IMR-90 (cell line): ENCODE results near the gene G3BP2. TPM values are rescaled to one million over a fixed set of nuclear protein-coding genes. Genes with fewer than 3 reads are reported as not detected.

Experiments
- ATAC-seq: fragments of 200-7000 bp; cut with Tn5 transposase; 2 replicates; pipeline ENCODE4 v1.9.1; 2020; ENCODE audit warnings: low read depth, mild to moderate bottlenecking, moderate library complexity
- BruUV-seq: library from RNA; stranded (reverse); fragments of 400-500 nt; replicated peaks from 2 replicates; lab custom pipeline; 2021; lab: Mats Ljungman, UMichigan
- CTCF ChIA-PET: fragments of 300-600 bp; formaldehyde crosslinking; extraction: SDS; loops from one replicate; lab custom pipeline; 2021; ENCODE audit warnings: antibody characterized with exemption; lab: Yijun Ruan, JAX
- POLR2A ChIA-PET: fragments of 300-600 bp; sonication (Branson Sonifier 250); formaldehyde crosslinking; loops from one replicate; lab custom pipeline; 2022; ENCODE audit warnings: antibody characterized with exemption; ENCODE audit not compliant: unreplicated experiment; lab: Charles Lee
- DNase-seq: peaks from one replicate; pipeline ENCODE4 v3.0.0; 2013
- H2AFZ ChIP-seq: replicated peaks from 2 replicates; pipeline ENCODE3; 2013; ENCODE audit warnings: low read length, mild to moderate bottlenecking; ENCODE audit not compliant: poor library complexity
- H2AK5ac ChIP-seq: 2 replicates; pipeline ENCODE4 v1.6.1; 2013; ENCODE audit warnings: low read depth, low read length, inconsistent platforms
- H2AK9ac ChIP-seq: replicated peaks from 2 replicates; pipeline ENCODE3; 2013; ENCODE audit warnings: mild to moderate bottlenecking, low read depth, low read length, moderate library complexity; ENCODE audit not compliant: poor library complexity
- H2BK120ac ChIP-seq: 2 replicates; pipeline ENCODE4 v1.6.1; 2013; ENCODE audit warnings: low read depth, low read length, inconsistent platforms
- H2BK15ac ChIP-seq: 3 replicates; pipeline ENCODE4 v1.6.1; 2013; ENCODE audit warnings: low read depth, low read length, inconsistent platforms
- H2BK20ac ChIP-seq: 2 replicates; pipeline ENCODE4 v1.6.1; 2013; ENCODE audit warnings: low read depth, mild to moderate bottlenecking, inconsistent platforms, low read length, moderate library complexity
- H2BK5ac ChIP-seq: 2 replicates; pipeline ENCODE4 v1.6.1; 2013; ENCODE audit warnings: mild to moderate bottlenecking, low read depth, low read length, inconsistent platforms; ENCODE audit not compliant: poor library complexity, severe bottlenecking
- H3K14ac ChIP-seq: replicated peaks from 2 replicates; pipeline ENCODE4 v1.6.1; 2013; ENCODE audit warnings: low read depth, low read length, inconsistent platforms
- H3K18ac ChIP-seq: 2 replicates; pipeline ENCODE4 v1.6.1; 2013; ENCODE audit warnings: low read depth, low read length, control low read depth
- H3K23ac ChIP-seq: 2 replicates; pipeline ENCODE4 v1.6.1; 2013; ENCODE audit warnings: low read depth, low read length, inconsistent platforms
- H3K27ac ChIP-seq: 2 replicates; pipeline ENCODE4 v1.5.1; 2013; ENCODE audit warnings: mild to moderate bottlenecking, control low read depth, low read length; ENCODE audit not compliant: insufficient read depth
- H3K27me3 ChIP-seq: 2 replicates; pipeline ENCODE4 v1.6.1; 2013; ENCODE audit warnings: low read length; ENCODE audit not compliant: control insufficient read depth, insufficient read depth
- H3K36me3 ChIP-seq: 2 replicates; pipeline ENCODE4 v1.6.1; 2013; ENCODE audit warnings: low read length, mixed read lengths; ENCODE audit not compliant: control insufficient read depth, insufficient read depth
- H3K4ac ChIP-seq: 2 replicates; pipeline ENCODE4 v1.6.1; 2013; ENCODE audit warnings: low read depth, low read length, inconsistent platforms
- H3K4me1 ChIP-seq: 2 replicates; pipeline ENCODE4 v1.6.1; 2013; ENCODE audit warnings: low read length, mixed read lengths; ENCODE audit not compliant: control insufficient read depth, insufficient read depth
- H3K4me2 ChIP-seq: 2 replicates; pipeline ENCODE4 v1.6.1; 2013; ENCODE audit warnings: low read depth, mild to moderate bottlenecking, control low read depth, low read length, moderate library complexity
- H3K4me3 ChIP-seq: 2 replicates; pipeline ENCODE4 v1.5.1; 2013; ENCODE audit warnings: low read depth, mild to moderate bottlenecking, control low read depth, low read length, moderate library complexity; ENCODE audit not compliant: insufficient read depth
- H3K56ac ChIP-seq: 2 replicates; pipeline ENCODE4 v1.6.1; 2013; ENCODE audit warnings: low read length, inconsistent platforms; ENCODE audit not compliant: insufficient read depth; ENCODE audit errors: extremely low read depth
- H3K79me1 ChIP-seq, 2 experiments: 2 replicates each; pipeline ENCODE4 v1.6.1; 2013; ENCODE audit warnings: low read length in 2 of 2, inconsistent platforms in 1 of 2, low read depth in 1 of 2
- H3K9ac ChIP-seq: 2 replicates; pipeline ENCODE4 v1.6.1; 2013; ENCODE audit warnings: low read depth, low read length, control low read depth
- H3K9me1 ChIP-seq: 2 replicates; pipeline ENCODE4 v1.6.1; 2013; ENCODE audit warnings: low read length, inconsistent platforms; ENCODE audit not compliant: insufficient read depth
- H3K9me3 ChIP-seq: 2 replicates; pipeline ENCODE4 v1.6.1; 2013; ENCODE audit warnings: low read length; ENCODE audit not compliant: control insufficient read depth, insufficient read depth
- H4K20me1 ChIP-seq: 2 replicates; pipeline ENCODE4 v1.6.1; 2013; ENCODE audit warnings: low read length, inconsistent platforms; ENCODE audit not compliant: insufficient read depth
- H4K5ac ChIP-seq: 2 replicates; pipeline ENCODE4 v1.6.1; 2013; ENCODE audit warnings: mild to moderate bottlenecking, low read depth, low read length, control low read depth
- H4K8ac ChIP-seq, 2 experiments: 2 replicates each; pipeline ENCODE4 v1.6.1; 2013; ENCODE audit warnings: low read depth in 2 of 2, low read length in 2 of 2, control low read depth in 1 of 2, inconsistent platforms in 1 of 2
- H4K91ac ChIP-seq: 2 replicates; pipeline ENCODE4 v1.6.1; 2013; ENCODE audit warnings: low read depth, low read length, inconsistent platforms; ENCODE audit not compliant: insufficient read depth
- BHLHE40 ChIP-seq: fragments of 150-350 bp; IDR thresholded peaks from 2 replicates; pipeline ENCODE4 v1.6.1; 2016; ENCODE audit warnings: mild to moderate bottlenecking, low read depth, low read length
- CEBPB ChIP-seq: IDR thresholded peaks from 2 replicates; pipeline ENCODE4 v1.6.1; 2012; ENCODE audit warnings: low read depth, low read length, improper control_type of control experiment
- CHD1 ChIP-seq: IDR thresholded peaks from 2 replicates; pipeline ENCODE4 v1.6.1; 2012; ENCODE audit warnings: low read depth, low read length, improper control_type of control experiment
- CTCF ChIP-seq: conservative IDR thresholded peaks from 2 replicates; pipeline ENCODE4 v1.5.1; 2012; ENCODE audit warnings: mild to moderate bottlenecking, low read depth, low read length, improper control_type of control experiment
- FOS ChIP-seq: fragments of 150-350 bp; IDR thresholded peaks from 2 replicates; pipeline ENCODE4 v1.6.1; 2016; ENCODE audit warnings: low read depth, low read length
- MAFK ChIP-seq: IDR thresholded peaks from 2 replicates; pipeline ENCODE4 v1.6.1; 2012; ENCODE audit warnings: low read depth, low read length, improper control_type of control experiment
- MAZ ChIP-seq: IDR thresholded peaks from 2 replicates; pipeline ENCODE4 v1.6.1; 2012; ENCODE audit warnings: low read depth, mild to moderate bottlenecking, low read length, improper control_type of control experiment, moderate library complexity, borderline replicate concordance
- MXI1 ChIP-seq: IDR thresholded peaks from 2 replicates; pipeline ENCODE4 v1.6.1; 2012; ENCODE audit warnings: low read depth, mild to moderate bottlenecking, low read length, moderate library complexity, borderline replicate concordance
- NFE2L2 ChIP-seq: fragments of 150-350 bp; IDR thresholded peaks from 2 replicates; pipeline ENCODE4 v1.6.1; 2016; ENCODE audit warnings: low read depth, mild to moderate bottlenecking, low read length
- POLR2A ChIP-seq: IDR thresholded peaks from 2 replicates; pipeline ENCODE4 v1.6.1; 2012; ENCODE audit warnings: mild to moderate bottlenecking, low read depth, low read length
- RAD21 ChIP-seq: IDR thresholded peaks from 2 replicates; pipeline ENCODE4 v1.6.1; 2012; ENCODE audit warnings: low read length, improper control_type of control experiment
- RCOR1 ChIP-seq: IDR thresholded peaks from 2 replicates; pipeline ENCODE4 v1.6.1; 2012; ENCODE audit warnings: mild to moderate bottlenecking, low read length, improper control_type of control experiment; ENCODE audit not compliant: insufficient replicate concordance
- RFX5 ChIP-seq: IDR thresholded peaks from 2 replicates; pipeline ENCODE4 v1.8.0; 2012; ENCODE audit warnings: low read depth, mild to moderate bottlenecking, low read length, moderate library complexity
- WGBS, 2 experiments: methylation state at CpG; one replicate each; pipeline versions ENCODE4 v1.1.5 to v1.1.7; 2013; ENCODE audit warnings: missing lambda C conversion rate in 2 of 2; ENCODE audit not compliant: insufficient read length in 1 of 2; ENCODE audit errors: extremely low coverage in 2 of 2; 5-methylcytosine and 5-hydroxymethylcytosine counted together
- dilution Hi-C: fragments of 300-500 bp; cut with HindIII; formaldehyde crosslinking; loops from one replicate; pipeline ENCODE4 v1.14.3; 2018; ENCODE audit warnings: low sequenced_read_pairs; ENCODE audit not compliant: unreplicated experiment
- in situ Hi-C: fragments of 300-500 bp; cut with MboI; formaldehyde crosslinking; loops from 3 replicates; pipeline ENCODE4 v1.14.3; 2019; ENCODE audit warnings: low sequenced_read_pairs, inconsistent platforms, mixed read lengths
- intact Hi-C: fragments of 100-400 bp; cut with micrococcal nuclease; formaldehyde crosslinking; loops from 2 replicates; pipeline ENCODE4 v1.10.0; 2022
- polyA plus RNA-seq, 3 experiments: library from polyadenylated mRNA; depleted of rRNA; stranded (reverse); fragments of >200 nt; gene quantifications; 2 replicates each; pipeline ENCODE4 v1.2.3, GENCODE V29; 2012; ENCODE audit warnings: low replicate concordance in 1 of 3
- total RNA-seq: library from RNA; depleted of rRNA; stranded (reverse); fragments of >200 nt; gene quantifications from 2 replicates; pipeline ENCODE4 v1.2.3, GENCODE V29; 2012
- TF ChIP-seq, protein P1 (sequence below): fragments of 150-350 bp; IDR thresholded peaks from 2 replicates; pipeline ENCODE4 v1.6.1; 2017; ENCODE audit warnings: mild to moderate bottlenecking, antibody characterized with exemption, low read length, low read depth
- TF ChIP-seq, protein P2 (sequence below): fragments of 150-350 bp; IDR thresholded peaks from 2 replicates; pipeline ENCODE4 v1.6.1; 2016; ENCODE audit warnings: low read depth, mild to moderate bottlenecking, low read length, moderate library complexity, borderline replicate concordance

G3BP2 gene
- total and polyA plus RNA-seq, 2 of the 4 experiments (the other 2 are of a cell fraction): 80.5 to 183 TPM

GRCh38 chr4:75698162-75698962, 25.2 kb upstream of the G3BP2 start:
- H4K91ac ChIP-seq: no peak overlapping the region
- dilution Hi-C loops (no loop called here), in situ Hi-C loops (no loop called here), intact Hi-C loops (no loop called here)
- H2AK5ac ChIP-seq: no peak overlapping the region
- no peak overlapping the region for H3K9ac ChIP-seq
- H3K4me1 ChIP-seq: no peaks in the 10 kb centered on the region
- H2BK120ac ChIP-seq: no peak overlapping the region
- H3K79me1 ChIP-seq: peaks cover 2 to 5% of the 10 kb centered on the region in 2 experiments; a peak in 1 of 4 replicates
- ChIA-PET POLR2A (no interaction called here), CTCF (no interaction called here)
- no peak overlapping the region for H2BK5ac ChIP-seq
- no peak overlapping the region for H3K14ac ChIP-seq
- no peak overlapping the region for H3K18ac ChIP-seq
- H3K23ac ChIP-seq: no peak overlapping the region
- H2BK20ac ChIP-seq: no peak overlapping the region
- H2AK9ac ChIP-seq: no peak overlapping the region
- no peaks in the 10 kb centered on the region for H3K27me3 ChIP-seq
- H3K27ac ChIP-seq: no peak overlapping the region
- H2AFZ ChIP-seq: no peak overlapping the region
- no peak overlapping the region for H3K4me3 ChIP-seq
- no peak overlapping the region for H4K8ac ChIP-seq
- 80% methylated on average over 3 of the region's 6 CpGs; no CpG with 5 or more reads in 1 of the 2 experiments for WGBS, 2 experiments
- H3K36me3 ChIP-seq: peaks cover 2% of the 10 kb centered on the region; the same call in 1 of the 2 replicates
- no peaks in the 10 kb centered on the region for H3K9me3 ChIP-seq
- H4K20me1 ChIP-seq: no peaks in the 10 kb centered on the region
- ATAC-seq (no peak), DNase-seq (no peak)
- H3K4me2 ChIP-seq: no peak overlapping the region
- no peaks in the 10 kb centered on the region for H3K9me1 ChIP-seq
- H4K5ac ChIP-seq: no peak overlapping the region
- no TSS peak for BruUV-seq
- H3K4ac ChIP-seq: no peak overlapping the region
- no peak overlapping the region for H3K56ac ChIP-seq
- no peak overlapping the region for H2BK15ac ChIP-seq
- TF ChIP-seq RCOR1 (no peak), BHLHE40 (no peak), CHD1 (no peak), CEBPB (no peak), RAD21 (no peak), MAFK (no peak), POLR2A (no peak), NFE2L2 (no peak), FOS (no peak), RFX5 (no peak), MXI1 (no peak), CTCF (no peak), MAZ (no peak)
- TF ChIP-seq, protein P1, sequence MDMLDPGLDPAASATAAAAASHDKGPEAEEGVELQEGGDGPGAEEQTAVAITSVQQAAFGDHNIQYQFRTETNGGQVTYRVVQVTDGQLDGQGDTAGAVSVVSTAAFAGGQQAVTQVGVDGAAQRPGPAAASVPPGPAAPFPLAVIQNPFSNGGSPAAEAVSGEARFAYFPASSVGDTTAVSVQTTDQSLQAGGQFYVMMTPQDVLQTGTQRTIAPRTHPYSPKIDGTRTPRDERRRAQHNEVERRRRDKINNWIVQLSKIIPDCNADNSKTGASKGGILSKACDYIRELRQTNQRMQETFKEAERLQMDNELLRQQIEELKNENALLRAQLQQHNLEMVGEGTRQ: no peak
- TF ChIP-seq, protein P2, sequence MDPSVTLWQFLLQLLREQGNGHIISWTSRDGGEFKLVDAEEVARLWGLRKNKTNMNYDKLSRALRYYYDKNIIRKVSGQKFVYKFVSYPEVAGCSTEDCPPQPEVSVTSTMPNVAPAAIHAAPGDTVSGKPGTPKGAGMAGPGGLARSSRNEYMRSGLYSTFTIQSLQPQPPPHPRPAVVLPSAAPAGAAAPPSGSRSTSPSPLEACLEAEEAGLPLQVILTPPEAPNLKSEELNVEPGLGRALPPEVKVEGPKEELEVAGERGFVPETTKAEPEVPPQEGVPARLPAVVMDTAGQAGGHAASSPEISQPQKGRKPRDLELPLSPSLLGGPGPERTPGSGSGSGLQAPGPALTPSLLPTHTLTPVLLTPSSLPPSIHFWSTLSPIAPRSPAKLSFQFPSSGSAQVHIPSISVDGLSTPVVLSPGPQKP: no peak
